ENCODE data around the gene ZFP62.

ZFP62 gene

DNA sequence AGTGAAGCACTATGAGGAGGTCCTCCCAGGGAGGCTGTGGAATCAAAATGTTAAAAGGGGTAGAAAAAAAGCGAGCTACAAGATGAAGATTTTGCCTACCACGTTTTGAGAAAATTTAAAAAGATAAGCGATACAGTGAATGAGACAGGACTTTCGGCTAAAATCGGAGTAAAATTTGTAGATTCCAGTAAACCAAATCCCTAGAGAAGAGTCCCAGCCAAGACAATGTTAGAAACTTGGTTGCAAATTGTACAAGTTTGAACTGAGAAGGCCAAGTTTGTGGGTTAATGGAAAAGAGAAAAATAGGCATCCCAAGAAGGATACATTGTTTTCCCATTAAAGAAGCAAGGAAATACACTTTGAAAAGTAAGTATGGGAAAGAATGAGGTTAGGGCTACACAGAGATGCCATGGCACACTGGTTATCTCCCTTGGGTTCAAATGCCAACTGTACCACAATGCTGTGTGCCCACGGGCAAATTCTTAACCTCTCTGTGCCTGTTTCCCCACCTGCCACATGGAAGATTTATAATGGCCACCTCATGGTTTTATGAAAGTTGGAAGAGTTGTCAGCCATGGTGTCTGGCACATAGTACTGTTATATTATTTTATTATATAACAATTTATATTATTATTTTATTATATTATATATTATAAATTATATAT lies 42.3 kb downstream of the ZFP62 start:
- Histone ChIP-seq H3K27ac (no peak overlapping the region), H3K4me3 (ENCODE audit: low read depth, low read length) (no peak overlapping the region), H3K36me3 (replicated peaks) (no peaks in the 10 kb centered on the region), H3K27me3 (replicated peaks) (no peaks in the 10 kb centered on the region)
- TF ChIP-seq, protein P1, sequence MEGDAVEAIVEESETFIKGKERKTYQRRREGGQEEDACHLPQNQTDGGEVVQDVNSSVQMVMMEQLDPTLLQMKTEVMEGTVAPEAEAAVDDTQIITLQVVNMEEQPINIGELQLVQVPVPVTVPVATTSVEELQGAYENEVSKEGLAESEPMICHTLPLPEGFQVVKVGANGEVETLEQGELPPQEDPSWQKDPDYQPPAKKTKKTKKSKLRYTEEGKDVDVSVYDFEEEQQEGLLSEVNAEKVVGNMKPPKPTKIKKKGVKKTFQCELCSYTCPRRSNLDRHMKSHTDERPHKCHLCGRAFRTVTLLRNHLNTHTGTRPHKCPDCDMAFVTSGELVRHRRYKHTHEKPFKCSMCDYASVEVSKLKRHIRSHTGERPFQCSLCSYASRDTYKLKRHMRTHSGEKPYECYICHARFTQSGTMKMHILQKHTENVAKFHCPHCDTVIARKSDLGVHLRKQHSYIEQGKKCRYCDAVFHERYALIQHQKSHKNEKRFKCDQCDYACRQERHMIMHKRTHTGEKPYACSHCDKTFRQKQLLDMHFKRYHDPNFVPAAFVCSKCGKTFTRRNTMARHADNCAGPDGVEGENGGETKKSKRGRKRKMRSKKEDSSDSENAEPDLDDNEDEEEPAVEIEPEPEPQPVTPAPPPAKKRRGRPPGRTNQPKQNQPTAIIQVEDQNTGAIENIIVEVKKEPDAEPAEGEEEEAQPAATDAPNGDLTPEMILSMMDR (IDR thresholded peaks at IDR 0.05; ENCODE audit: low read depth, low read length, missing control alignments), result no peak
- DNase-seq, result no peak
- in situ Hi-C loops (cut with HindIII; ENCODE audit: low pct_ligation_motif_present, low sequenced_read_pairs), result no loop called here

DNA sequence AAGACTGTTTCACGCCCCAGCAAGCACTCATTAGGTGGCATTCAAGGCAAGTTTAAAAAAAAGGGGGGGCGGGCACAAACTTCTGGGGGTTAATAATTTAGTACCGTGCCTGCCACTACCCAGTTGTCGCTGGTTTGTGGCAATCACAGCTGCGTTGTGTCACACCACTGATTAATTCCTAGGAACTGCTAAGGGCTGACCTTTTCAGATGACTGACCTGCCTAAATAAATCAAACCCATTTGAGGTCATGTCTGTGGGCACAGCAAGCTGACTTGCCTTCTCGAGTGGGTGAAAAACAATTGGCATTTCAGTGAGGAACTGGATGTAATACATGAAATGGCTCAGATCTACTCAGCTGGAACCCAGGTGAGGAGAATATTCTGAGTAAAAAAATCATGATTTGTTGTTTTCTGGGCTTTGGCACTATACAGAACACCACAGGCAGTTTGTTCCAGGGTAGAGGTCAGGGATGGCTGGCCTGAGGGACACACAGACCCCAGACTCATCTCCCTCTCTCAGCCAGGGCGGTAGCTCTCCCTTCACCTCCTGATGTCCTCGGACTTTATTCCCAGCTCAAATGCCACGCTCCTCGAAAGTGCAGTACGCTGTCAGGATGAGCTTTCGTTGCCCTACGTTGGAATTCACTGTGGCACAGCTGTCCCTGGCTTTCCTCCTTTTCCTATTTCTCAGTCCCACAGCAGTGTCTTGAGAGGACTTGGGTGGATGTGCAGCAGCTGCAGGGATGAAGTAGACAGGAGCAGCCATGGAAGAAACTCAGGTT lies 43.0 kb downstream of the ZFP62 start:
- in situ Hi-C loops (cut with HindIII; ENCODE audit: low pct_ligation_motif_present, low sequenced_read_pairs), result no loop called here
- H3K36me3 ChIP-seq (replicated peaks), result no peaks in the 10 kb centered on the region
- no peak overlapping the region for H3K27ac ChIP-seq
- TF ChIP-seq, protein P1 (IDR thresholded peaks at IDR 0.05; ENCODE audit: low read depth, low read length, missing control alignments), result no peak
- no peaks in the 10 kb centered on the region for H3K27me3 ChIP-seq (replicated peaks)
- no peak overlapping the region for H3K4me3 ChIP-seq (ENCODE audit: low read depth, low read length)
- no peak for DNase-seq

DNA sequence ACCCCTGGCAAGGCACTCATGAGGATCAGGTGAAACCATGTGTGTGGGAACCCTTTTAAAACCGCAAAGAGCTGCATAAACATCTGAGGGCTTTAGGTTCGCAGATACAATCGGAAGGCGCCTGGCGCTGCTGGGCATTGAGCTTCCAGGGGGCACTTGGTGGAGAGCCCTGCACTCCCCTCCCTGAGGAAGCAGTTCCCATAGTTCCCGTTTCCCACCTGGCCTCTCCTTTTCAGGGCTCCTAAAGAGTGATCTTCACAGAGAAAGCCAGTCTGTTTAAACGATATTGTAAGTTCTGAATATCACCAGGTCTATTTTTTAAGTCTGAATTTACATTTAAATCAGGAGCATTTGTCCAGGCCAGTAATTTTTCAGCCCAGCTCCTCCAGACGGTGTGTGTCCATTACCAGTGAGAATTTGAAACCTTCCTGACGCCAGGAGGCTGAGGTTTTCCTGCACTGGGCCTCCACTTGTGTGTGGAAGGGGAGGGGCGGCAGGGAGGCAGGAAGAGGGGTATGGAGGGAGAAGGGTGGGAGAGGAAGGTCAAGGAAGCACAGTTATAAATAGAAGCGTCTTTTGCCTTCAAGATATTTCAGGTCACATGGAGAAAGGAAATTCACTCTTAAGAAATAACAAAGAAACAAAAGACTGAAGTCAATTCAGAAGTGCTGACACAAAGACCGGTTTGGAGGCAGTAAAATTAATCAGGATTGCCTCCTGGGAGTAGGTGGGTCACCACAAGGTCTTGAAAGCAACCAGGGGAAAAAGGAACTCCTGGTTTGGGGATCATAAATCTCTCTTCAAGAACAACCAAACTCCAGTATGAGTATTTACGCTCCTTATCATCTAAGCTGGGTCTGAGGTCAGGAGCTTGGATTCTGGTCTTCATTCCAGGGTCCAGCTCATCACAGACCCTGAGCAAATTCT lies 44.2 kb downstream of the ZFP62 start:
- Histone ChIP-seq H3K4me3 (ENCODE audit: low read depth, low read length) (no peak overlapping the region), H3K36me3 (replicated peaks) (no peaks in the 10 kb centered on the region), H3K27ac (no peak overlapping the region), H3K27me3 (replicated peaks) (no peaks in the 10 kb centered on the region)
- peak; percentile 27 for DNase-seq
- in situ Hi-C loops (cut with HindIII; ENCODE audit: low pct_ligation_motif_present, low sequenced_read_pairs), result no loop called here
- TF ChIP-seq, protein P1 (IDR thresholded peaks at IDR 0.05; ENCODE audit: low read depth, low read length, missing control alignments), result peak; percentile 11

DNA sequence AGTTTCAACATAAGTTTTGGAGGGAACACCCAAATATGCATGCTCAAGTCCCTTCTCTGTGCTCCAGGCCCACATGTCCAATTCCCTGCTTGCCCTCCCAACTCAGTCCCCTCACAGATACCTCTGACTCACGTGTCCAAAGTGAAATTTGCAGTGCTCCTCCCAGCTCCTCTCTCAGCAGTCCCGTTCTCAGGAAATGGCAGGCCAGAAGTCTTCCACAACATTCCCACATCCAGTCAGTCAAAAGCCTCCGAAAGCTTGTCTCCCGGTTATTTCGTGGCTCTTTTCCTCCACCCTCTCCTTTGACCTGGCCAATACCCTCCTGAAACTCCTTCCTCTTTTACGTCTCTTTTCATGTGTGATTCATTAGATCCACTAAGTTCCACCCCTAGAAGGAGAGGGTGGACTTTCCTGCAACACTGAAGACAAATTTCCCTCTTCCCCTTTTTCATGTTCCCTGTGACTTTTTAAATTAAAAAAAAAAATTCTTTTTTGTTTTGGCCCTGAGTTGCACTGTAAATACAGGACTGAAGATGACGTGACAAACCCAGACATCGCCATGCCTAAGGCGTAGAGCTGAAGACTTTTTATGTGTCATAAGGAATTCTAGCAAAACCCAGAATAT lies 45.7 kb downstream of the ZFP62 start:
- no peak overlapping the region for H3K4me3 ChIP-seq (ENCODE audit: low read depth, low read length)
- DNase-seq, result no peak
- H3K36me3 ChIP-seq (replicated peaks), result no peaks in the 10 kb centered on the region
- no peaks in the 10 kb centered on the region for H3K27me3 ChIP-seq (replicated peaks)
- H3K27ac ChIP-seq, result no peak overlapping the region
- in situ Hi-C loops (cut with HindIII; ENCODE audit: low pct_ligation_motif_present, low sequenced_read_pairs), result no loop called here
- TF ChIP-seq, protein P1 (IDR thresholded peaks at IDR 0.05; ENCODE audit: low read depth, low read length, missing control alignments), result no peak

DNA sequence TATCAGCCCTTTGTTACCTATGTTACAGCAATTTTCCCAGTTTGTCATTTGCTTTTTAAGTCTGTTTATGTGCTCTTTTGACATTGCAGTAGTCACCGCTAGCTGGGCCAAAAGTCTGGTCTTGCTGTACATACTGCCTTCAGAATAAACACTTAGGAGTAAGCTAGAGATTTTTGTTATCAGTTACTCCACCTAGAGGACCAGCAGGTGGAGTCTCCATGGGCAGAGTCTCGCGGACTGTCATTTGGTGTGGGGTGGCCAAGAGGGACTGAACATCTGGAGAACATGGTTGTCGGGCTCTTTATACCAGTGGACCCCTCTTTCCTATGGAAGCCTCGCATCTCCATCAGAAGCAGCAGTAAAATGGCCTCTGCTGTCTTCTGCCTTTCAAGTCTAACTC lies 47.7 kb downstream of the ZFP62 start:
- no peak for DNase-seq

More for the DNA sequence above, 47.7 kb downstream of the ZFP62 start:
- Histone ChIP-seq H3K4me3 (ENCODE audit: low read depth, low read length) (no peak overlapping the region), H3K27ac (no peak overlapping the region), H3K27me3 (replicated peaks) (no peaks in the 10 kb centered on the region), H3K36me3 (replicated peaks) (no peaks in the 10 kb centered on the region)
- TF ChIP-seq, protein P1 (IDR thresholded peaks at IDR 0.05; ENCODE audit: low read depth, low read length, missing control alignments), result no peak
- in situ Hi-C loops (cut with HindIII; ENCODE audit: low pct_ligation_motif_present, low sequenced_read_pairs), result no loop called here

All from brain microvascular endothelial cell (primary cell).